ENCODE data around the gene USP54.

Gene USP54

GRCh38 chr10:73586583-73586984 is 4.6 kb downstream of the USP54 start:
- peak overlapping the region; percentile 98 for H3K27ac ChIP-seq
- TF ChIP-seq CTCF (conservative IDR thresholded peaks at IDR 0.05) (no peak), ZFX (IDR thresholded peaks at IDR 0.05) (no peak)

GRCh38 chr10:73585327-73585726 is 5.8 kb downstream of the USP54 start:
- TF ChIP-seq ZFX (IDR thresholded peaks at IDR 0.05) (no peak), CTCF (conservative IDR thresholded peaks at IDR 0.05) (no peak)
- H3K27ac ChIP-seq, result peak overlapping the region; percentile 99

GRCh38 chr10:73584737-73585136 is 6.4 kb downstream of the USP54 start:
- TF ChIP-seq ZFX (IDR thresholded peaks at IDR 0.05), result no peak
- TF ChIP-seq CTCF (conservative IDR thresholded peaks at IDR 0.05), result no peak

GRCh38 chr10:73581918-73582317 is 9.2 kb downstream of the USP54 start:
- peak overlapping the region; percentile 13; the same call in 1 of the 2 replicates for H3K27ac ChIP-seq
- TF ChIP-seq ZFX (IDR thresholded peaks at IDR 0.05) (no peak), CTCF (conservative IDR thresholded peaks at IDR 0.05) (no peak)

More at GRCh38 chr10:73584737-73585136, 6.4 kb downstream of the USP54 start:
- peak overlapping the region; percentile 99 for H3K27ac ChIP-seq

- H3K27ac ChIP-seq, result peak overlapping the region; percentile 78
Measured at GRCh38 chr10:73578927-73579326, 12.2 kb downstream of the USP54 start.

- TF ChIP-seq ZFX (IDR thresholded peaks at IDR 0.05), result no peak
- TF ChIP-seq CTCF (conservative IDR thresholded peaks at IDR 0.05), result no peak
- peak overlapping the region; percentile 78 for H3K27ac ChIP-seq
Measured at GRCh38 chr10:73577788-73578187, 13.4 kb downstream of the USP54 start.

- TF ChIP-seq CTCF (conservative IDR thresholded peaks at IDR 0.05) (no peak), ZFX (IDR thresholded peaks at IDR 0.05) (no peak)
- no peak overlapping the region for H3K27ac ChIP-seq
Measured at GRCh38 chr10:73576890-73577591, 14.1 kb downstream of the USP54 start.

All from C4-2B (cell line).